ENCODE results near the gene FAM153A.
"Not testable (repeated sequence)": the region's sequence is repeated elsewhere in the genome, so short reads cannot be mapped to it uniquely, and the experiment has no call there.

The FAM153A gene

DNA sequence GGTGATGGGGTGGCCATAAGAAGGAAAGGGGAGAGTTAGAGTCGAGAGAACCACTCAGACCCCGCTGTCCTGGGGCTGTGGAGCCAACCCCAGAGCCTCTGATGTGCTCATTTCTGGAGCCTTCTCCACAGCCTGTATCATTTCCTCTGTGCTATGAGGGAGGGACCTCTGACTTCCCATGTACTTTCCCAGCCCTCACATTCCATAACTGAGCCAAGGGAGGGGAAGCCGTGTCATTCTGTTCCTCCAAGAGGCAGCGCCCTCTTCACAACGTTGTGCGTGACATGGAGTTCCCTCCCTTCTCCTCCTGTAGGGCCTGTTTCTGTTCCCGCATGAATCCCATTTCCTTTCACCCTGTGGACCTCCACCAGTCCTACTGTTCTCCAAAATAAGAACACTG, 57.8 kb downstream of the FAM153A start:
- DNase-seq (ENCODE audit: low spot score): not testable (repeated sequence)

DNA sequence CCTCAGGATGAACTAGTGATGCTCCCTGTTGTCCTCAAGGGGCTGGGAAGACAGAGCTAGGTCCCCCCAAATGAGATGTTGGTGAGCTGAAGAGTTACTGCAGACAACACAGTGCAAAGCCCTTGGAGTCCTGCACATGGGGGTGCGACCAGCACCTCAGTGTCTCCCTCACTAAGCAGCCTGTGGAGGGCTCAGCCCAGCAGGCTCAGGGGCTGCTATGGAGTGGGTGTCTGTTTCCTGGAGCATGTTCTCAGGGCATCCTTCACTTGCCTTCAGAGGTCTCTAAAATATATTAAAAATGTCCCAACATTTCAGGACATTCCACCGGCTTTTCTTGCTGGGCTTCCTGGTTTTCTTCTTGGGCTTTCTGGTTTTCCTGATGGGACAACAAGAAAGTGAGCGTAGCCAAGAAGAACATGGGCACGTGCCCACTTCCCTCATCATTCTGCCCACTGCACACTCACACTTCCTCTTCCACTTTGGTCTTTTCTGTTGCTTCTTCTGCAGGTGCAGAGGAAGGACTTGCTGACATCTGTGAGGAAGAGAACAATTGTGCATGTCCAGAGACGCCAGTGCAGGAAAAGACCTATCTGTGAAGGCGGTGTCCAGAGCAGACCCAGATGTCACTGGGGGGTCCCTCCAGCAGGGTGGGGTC, 58.7 kb downstream of the FAM153A start:
- DNase-seq (ENCODE audit: low spot score): not testable (repeated sequence)

DNA sequence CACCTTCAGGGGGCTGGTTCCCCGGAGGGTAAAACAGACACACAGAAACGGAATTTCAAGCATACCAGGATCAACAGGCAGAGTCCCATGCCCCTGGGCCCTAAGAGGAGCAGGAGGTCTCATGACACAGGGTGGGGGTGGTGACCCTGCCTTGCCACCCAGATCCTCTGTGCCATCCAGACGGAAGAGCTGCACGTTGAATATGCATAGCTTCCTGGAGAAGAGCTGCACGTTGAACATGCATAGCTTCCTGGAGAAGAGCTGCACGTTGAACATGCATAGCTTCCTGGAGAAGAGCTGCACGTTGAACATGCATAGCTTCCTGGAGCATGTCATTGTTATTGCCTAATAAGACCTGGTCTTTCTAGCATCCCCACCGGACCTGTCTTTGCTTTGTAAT, 59.9 kb downstream of the FAM153A start:
- DNase-seq (ENCODE audit: low spot score): not testable (repeated sequence)

DNA sequence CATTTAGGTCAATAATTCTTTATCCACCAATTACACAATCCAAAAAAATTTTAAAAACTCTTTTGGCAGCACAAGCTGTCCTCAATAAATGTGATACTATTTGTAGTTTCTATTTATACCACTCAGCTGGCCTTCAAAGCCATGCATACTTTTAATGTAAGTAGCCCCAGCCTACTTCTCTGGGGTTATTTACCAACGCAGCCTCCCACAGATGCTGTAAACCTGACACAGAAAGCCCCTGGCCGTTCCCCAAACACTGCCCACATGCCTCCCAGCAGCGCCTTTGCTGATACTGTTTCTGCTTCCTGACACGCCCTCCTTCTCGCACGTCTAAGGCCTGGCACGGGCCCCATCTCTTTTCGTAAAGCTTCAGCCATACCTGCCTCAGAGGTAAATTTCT, 62.7 kb downstream of the FAM153A start:
- DNase-seq (ENCODE audit: low spot score): not testable (repeated sequence)

DNA sequence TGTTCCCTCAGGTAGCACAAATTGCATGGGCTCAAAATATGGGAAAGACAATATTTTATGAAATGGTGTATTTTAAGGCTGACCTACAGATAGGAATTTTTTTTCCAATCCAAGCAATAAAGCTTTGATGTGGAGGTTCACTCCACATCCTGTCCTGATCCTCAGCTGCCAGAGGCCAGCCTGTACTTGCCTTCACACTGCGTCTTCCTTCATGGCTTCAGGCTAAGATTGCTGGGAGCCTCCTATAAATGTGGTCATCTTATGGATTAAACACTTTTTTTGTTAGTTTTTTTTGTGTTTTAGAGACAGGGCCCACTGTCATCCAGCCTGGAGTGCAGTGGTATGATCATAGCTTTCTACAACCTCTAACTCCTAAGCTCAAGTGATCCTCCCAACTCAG, 67.3 kb downstream of the FAM153A start:
- DNase-seq (ENCODE audit: low spot score): not testable (repeated sequence)

GRCh38 chr5:177696100-177696499, 86.6 kb downstream of the FAM153A start:
- DNase-seq (ENCODE audit: low spot score): not testable (repeated sequence)

GRCh38 chr5:177695356-177695930, 87.3 kb downstream of the FAM153A start:
- not testable (repeated sequence) for DNase-seq (ENCODE audit: low spot score)

DNA sequence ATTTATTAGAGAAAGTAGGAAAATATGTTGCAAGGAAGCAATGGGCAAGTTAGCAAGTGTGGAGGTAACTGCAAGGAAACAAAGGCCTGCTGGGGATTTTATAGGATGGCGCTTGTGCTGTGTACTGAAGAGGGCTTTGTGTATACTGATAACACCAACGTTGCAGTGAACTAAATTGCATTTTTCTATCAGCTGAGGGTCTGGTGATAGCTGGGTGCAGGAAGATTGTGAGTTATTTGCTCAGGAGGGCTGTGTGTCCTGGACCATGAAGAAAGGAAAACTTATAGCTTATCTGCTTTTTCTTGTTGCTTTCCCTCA, 88.2 kb downstream of the FAM153A start:
- not testable (repeated sequence) for DNase-seq (ENCODE audit: low spot score)

GRCh38 chr5:177693671-177694517, 88.8 kb downstream of the FAM153A start:
- DNase-seq (ENCODE audit: low spot score): not testable (repeated sequence)

- DNase-seq (ENCODE audit: low spot score): not testable (repeated sequence)
Observed at GRCh38 chr5:177692969-177693368, 89.7 kb downstream of the FAM153A start.

- not testable (repeated sequence) for DNase-seq (ENCODE audit: low spot score)
Observed at GRCh38 chr5:177692507-177692906, 90.2 kb downstream of the FAM153A start.

- DNase-seq (ENCODE audit: low spot score): not testable (repeated sequence)
Observed at GRCh38 chr5:177689011-177689610, 93.6 kb downstream of the FAM153A start.

DNA sequence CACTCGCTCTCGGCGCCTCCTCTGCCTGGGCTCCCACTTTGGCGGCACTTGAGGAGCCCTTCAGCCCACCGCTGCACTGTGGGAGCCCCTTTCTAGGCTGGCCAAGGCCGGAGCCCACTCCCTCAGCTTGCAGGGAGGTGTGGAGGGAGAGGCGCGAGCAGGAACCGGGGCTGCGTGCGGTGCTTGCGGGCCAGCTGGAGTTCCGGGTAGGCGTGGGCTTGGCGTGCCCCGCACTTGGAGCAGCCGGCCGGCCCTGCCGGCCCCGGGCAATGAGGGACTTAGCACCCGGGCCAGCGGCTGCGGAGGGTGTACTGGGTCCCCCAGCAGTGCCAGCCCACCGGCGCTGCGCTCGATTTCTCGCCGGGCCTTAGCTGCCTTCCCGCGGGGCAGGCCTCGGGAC, 94.6 kb downstream of the FAM153A start:
- DNase-seq (ENCODE audit: low spot score): not testable (repeated sequence)

DNA sequence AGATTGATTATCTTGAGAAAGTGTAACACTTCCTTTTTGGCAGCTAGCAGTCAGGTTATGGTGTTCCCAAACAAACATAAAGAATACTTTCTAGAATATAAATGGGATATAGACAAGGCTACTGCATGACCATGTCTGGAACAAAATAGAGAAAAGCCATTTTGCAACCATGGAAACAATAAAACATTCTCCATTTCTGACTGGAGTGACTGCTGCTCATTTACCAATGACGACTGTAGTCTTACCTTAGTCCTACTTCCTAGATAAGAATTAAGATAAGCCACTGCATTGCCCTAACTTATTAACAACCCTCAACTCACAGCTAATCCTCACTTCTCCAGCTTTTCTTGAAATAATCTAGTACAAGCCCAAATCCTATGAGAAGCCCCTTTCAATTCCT, 100.8 kb downstream of the FAM153A start:
- DNase-seq (ENCODE audit: low spot score): not testable (repeated sequence)
